ENCODE measurements around the gene SPP2.

Gene SPP2

DNA sequence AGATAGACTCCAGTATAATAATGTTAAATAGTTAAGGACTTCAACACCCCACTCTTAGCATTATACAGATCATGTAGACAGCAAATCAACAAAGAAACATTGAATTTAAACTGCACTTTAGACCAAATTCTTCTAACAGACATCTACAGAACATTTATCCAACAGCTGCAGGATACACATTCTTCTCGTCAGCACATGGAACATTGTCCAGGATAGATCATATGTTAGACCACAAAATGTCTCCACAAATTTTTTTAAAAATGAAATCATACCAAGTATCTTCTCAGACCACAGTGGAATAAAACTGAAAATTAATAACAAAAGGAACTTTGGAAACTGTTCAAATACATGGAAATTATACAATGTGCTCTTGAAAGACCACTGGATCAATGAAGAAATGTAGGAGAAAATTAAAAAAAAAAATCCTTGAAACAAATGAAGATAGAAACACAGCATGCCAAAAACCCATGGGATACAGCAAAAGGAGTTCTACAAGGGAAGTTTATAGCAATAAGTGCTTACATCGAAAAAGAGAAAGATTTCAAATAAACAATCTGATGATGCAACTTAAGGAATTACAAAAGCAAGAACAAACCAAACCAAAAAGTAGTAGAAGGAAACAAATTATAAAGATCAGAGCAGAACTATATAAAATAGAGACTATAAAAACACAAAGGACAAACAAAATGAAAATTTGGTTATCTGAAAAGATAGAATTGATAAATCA lies 12.3 kb upstream of the SPP2 start:
- no peak for DNase-seq (ENCODE audit: low read depth in 2 of 2)

DNA sequence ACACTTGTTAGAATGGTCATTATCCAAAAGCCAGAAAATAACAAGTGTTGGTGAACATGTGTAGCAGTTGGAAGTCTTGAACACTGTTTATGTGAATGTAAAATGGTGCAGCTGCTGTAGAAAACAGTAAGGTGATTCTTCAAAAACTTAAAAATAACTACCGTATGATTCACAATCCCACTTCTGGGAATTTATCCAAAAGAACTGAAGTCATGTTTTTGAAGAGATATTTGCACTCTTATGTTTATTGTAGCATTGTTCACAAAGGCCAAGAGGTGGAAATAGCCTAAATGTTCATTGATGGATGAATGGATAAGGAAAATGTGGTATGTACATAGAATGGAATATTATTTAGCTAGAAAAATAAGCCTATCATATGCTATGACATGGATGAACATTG lies 6.3 kb upstream of the SPP2 start:
- no peak for DNase-seq (ENCODE audit: low read depth in 2 of 2)

DNA sequence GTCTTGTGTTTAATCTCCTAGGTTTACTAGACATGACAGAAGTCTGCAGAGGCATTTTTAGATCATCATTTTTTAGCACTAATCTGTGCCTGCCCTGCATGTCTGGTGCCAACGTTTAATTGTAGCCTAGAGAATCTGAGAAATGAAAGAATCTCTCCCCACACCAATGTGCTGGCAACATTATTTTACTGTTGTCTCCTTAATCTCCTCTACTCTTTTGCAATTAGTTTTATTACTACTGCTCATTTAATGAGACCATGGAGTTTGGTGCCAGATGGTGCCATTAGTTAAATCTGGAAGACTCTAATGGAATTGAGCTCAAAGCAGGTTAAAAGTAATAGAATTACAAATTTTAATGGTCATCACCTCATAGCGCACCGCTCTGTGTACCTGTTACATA lies 4.0 kb upstream of the SPP2 start:
- no peak for DNase-seq (ENCODE audit: low read depth in 2 of 2)

DNA sequence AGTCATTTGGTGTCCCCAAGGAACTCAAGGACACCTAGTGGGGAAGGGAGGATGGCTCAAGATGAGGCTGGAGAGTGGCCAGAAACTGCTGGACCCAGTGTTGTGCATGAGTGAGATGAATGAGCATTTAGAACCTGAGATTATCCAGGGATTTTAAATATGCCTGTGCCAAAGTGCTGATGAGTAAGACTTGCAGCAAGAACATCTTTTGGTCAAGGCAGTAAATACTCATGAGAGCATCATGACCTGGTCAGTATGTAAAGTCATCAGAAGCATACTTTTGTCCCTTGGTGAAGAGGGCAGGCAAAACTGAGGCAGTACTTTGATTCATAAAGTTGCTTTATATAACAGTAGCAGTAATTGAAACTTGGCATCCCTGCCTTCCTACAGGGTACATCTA lies 3.1 kb upstream of the SPP2 start:
- DNase-seq (ENCODE audit: low read depth in 2 of 2): no peak

DNA sequence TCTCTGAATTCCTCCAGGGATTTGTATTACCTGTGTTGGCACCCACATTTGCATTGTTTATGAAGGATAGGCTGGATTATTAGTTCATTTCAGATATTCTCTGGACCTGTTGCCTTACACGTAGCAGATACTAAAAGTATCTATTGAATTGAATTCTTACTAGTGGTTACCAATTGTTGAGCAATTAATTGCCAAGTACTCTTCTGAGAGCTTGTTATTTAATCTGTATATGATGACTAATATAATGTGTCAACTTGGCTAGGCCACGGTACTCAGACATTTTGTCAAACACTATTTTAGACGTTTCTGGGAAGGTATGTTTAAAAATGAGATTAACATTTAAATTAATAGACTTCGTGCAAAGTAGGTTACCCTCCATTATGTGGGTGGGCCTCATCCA lies 2.5 kb upstream of the SPP2 start:
- no peak for DNase-seq (ENCODE audit: low read depth in 2 of 2)

DNA sequence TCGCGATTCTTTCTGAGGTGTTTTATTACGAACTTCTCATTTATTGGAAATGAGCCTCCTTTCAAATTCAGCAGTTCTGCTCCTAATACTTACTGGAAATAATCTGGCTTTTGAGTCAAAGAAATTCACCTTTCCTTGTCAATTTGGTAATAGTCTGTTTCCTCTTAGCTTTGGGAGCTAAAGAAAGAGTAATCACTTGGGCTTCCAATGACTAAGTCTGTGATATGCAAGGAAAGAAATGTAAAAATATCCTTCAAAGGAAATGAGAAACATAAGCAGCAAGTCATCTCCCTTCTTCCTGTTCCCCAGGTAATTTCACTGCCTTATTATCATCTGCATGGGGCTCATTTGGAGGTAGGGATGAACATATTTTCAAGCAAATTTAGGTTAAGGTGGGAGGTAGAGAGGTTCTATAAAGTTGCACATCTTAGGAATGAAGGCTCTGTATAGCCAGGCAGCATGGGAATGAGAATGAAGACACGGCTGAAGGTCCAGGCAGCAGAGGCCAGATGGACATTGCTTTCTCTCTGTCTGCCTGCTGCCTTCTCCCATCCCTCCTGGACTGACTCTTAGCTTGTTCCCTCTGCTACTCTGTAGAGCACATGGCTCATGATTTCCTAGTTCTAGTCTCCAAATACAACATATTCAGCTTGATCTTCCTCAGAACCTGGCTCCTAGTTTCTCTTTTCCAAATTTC lies 1.0 kb downstream of the SPP2 start:
- no peak for DNase-seq (ENCODE audit: low read depth in 2 of 2)

DNA sequence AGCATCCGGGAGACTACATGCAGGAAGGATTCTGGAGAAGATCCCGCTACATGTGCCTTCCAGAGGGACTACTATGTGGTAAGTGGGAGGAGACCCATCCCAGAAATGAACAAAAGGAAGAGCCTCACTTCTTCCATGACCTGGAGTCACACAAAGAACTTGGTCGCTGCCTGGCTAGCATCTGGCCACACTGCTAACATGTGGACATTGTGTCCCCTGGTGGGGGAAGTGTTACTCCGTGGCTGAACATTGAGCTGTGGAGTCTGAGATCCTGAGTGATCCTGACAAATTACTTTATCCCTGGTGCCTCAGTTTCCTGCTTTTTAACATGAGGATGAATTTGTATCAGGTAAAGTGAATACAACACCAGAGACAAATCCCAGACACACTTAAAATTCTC lies 8.4 kb downstream of the SPP2 start:
- no peak for DNase-seq (ENCODE audit: low read depth in 2 of 2)

DNA sequence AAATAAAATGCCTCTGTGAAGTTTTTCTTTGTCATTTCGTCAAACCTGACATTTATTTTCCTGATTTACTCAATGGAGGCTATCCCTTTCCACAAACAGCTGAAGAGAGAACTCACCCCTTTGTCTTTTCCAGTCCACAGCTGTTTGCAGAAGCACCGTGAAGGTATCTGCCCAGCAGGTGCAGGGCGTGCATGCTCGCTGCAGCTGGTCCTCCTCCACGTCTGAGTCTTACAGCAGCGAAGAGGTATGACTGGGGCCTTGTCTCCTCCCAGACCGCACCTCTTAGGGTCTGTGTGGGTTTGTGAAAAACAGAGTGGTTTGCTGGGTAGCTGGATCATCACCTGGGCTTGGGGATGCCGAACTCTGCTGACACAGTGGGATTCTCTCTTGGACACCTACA lies 9.7 kb downstream of the SPP2 start:
- no peak for DNase-seq (ENCODE audit: low read depth in 2 of 2)

DNA sequence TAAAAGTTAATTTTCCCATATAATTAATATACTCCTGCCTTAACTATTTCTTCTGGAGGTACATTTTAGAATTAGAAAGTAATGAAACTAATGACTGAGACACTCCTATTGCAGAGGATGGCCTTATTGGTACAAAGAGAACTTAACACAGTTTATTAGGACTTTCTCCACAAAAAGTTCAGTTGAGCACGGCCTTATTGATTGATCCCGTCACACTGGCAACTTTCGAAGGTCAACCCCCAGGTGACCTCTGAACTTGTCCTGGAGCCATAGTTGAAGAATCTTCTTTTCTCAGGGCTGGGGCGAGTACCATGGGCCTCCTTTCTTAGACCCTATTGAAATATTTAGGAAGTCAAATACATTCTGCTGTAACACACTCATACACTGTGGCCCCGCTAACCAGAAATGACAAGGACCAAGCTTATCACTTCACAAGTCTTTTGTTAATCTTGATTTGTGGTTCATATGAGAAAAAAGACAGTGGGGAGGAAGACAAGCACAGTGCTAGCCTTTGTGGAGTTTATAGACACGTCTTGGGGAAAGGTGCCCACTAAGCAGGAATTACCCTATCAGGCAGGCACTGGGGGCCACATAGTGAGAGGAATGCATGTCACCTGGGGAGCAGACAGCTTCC lies 11.2 kb downstream of the SPP2 start:
- DNase-seq (ENCODE audit: low read depth in 2 of 2): no peak

DNA sequence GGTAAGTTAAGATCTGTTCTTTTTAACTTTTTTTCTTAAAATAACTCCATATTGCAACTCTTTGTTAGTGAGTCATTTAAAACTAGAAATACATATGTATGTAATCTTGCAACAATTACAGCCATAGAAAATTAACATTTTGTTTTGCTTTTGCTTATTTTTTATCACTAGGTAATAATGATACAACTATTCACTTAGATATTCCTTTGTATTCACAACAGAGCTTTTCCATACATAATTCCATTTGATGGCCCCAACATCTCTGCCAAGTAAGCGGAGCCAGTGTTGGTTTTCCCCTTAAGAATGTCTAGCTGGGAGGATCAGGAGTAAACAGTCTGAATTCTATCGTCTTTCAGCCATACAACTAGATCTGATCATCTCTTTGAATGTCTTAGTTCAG lies 16.1 kb downstream of the SPP2 start:
- DNase-seq (ENCODE audit: low read depth in 2 of 2): no peak

DNA sequence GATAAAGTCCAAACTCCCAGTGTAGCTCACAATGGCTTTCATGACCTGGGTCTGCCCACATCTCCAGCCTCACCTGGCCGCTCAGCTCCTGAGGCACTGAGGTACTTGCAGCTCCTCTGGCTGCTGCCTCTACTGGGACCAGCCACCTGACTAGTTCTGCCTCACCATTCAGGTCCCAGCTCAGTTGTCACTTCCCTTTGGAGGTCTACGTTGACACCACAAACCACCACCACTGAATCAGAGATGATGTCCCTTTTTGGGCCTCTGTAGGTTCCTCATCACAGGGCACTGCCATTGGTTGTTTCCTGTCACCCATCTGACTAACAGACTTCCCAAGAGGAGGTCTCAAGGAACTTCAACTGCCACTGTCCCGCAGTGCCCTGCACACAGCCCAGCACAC lies 21.2 kb downstream of the SPP2 start:
- no peak for DNase-seq (ENCODE audit: low read depth in 2 of 2)

DNA sequence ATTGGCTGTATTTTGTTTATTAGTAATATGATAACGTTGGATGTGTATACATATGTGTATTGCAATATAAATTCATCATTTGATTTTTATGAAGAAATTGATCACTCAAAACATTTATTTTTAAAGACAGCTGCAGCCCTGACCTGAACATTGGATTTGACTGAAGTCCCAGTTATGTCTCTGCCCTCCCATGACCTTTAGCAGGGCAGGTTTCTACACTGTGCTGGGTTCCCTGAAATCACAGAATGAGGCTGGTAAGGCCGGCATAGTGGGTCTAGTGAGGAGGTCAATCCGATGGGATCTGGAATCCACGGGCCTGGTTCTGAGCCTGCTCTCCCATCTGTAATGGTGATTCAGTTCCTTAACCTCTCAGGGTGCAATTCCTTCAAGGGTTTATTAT lies 22.0 kb downstream of the SPP2 start:
- DNase-seq (ENCODE audit: low read depth in 2 of 2): no peak

DNA sequence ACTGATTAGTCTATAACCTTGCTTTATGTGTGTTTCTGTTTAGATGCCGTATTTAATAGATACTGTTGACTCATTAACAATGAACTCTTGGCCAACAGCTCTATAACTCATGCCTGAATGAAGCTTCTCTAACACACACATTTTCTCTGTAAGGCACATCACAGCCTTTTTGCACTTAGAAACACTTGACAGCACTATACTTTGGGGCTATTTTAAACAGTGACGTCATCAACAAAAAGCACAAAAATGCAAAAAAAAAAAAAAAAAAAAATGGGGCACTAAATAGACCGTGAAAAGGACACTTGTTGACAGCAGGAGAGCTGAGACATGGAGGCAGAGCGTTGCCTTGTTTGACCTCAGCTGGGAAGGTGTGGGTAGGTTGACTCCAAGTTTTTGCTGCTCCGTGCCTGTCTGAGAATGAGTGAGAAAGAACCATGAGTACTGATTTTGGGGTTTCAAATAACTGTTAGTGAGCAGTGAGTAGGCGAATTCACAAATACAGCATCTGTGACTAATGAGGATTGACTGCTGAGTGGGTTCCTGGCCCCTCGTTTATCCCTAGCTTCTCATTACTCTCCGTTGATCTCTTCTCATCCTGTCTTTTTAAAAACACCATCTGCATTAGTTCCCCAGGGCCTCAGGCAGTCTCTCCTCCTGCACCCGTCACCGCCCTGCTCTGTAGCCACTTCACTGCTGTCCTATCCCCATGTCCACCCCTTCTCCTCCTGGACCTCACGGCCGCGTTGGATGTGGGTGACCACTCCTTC lies 24.4 kb downstream of the SPP2 start:
- DNase-seq (ENCODE audit: low read depth in 2 of 2): no peak

DNA sequence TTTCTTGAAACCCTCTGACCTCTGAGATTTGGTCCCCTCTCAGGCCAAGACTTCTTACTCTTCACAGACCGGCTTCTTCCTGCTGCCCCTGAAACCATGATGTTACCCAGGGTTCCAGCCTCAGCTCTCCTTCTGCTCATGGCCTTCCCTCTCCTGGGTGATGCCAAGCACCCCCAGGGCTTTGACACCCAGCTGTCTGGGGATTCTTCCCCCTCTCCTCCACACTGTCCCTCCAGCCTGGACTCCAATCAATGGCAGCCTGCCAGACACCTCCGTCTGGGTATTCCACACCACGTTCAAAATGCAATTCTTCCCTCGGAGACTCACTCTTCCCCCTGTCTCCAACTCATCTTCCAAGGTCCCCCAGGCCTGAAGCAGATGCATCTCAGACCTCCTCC lies 25.0 kb downstream of the SPP2 start:
- DNase-seq (ENCODE audit: low read depth in 2 of 2): no peak

DNA sequence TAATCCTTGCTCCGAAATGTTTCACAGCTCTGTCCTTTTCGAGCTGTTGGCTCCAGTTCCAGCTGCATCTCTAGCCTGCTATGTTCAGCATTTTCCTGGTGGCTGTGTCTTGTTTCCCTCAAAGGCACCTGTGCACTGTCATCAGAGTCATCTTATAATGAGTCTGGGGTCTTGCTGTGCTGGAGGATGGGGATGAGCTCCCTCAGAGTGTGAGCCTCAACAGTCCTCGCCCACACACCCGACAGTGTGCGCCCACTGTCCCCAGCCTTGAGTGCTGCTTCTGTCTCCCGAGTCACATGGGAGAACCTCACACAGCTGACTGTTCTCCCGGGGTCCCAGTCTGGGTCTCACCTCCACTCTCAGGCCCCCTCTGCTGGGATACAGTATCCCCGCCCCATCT lies 25.4 kb downstream of the SPP2 start:
- DNase-seq (ENCODE audit: low read depth in 2 of 2): no peak

DNA sequence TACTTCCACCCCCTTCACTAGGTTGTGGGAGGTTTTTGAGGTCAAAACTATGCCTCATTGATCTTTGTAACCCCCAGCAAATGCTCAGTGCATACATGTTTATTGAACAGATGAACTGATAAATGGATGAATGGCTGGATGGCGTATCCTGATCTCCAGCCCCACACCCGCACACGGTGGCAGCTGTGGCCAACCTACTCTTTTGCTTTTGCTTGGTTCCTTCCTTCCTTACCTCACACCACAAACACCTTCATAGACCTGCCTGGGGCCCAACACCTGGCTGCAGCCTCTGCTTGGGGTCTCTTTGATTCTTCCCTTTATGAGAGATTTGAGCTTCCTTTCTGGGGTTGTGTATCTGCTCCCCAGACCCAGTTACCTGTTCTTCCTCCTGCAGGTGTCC lies 25.9 kb downstream of the SPP2 start:
- DNase-seq (ENCODE audit: low read depth in 2 of 2): no peak

DNA sequence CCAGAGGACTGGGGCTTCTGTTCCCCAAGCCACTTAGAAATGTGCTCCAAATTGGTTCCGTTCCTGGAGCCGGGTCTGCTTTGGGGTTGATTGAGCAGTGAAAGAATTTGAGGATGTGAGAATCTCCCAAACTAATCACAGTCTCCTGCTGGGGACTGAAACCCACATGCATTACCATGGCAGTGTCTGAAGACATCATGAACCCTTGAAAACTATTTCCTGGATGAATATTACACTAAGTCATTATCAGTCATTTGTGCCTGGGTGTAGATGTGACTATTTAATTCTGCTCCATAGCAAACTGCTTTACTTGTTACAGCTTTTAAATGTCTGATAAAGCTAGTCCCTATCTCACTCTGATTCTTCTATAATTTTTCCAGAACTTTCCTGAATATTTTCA lies 27.6 kb downstream of the SPP2 start:
- no peak for DNase-seq (ENCODE audit: low read depth in 2 of 2)

DNA sequence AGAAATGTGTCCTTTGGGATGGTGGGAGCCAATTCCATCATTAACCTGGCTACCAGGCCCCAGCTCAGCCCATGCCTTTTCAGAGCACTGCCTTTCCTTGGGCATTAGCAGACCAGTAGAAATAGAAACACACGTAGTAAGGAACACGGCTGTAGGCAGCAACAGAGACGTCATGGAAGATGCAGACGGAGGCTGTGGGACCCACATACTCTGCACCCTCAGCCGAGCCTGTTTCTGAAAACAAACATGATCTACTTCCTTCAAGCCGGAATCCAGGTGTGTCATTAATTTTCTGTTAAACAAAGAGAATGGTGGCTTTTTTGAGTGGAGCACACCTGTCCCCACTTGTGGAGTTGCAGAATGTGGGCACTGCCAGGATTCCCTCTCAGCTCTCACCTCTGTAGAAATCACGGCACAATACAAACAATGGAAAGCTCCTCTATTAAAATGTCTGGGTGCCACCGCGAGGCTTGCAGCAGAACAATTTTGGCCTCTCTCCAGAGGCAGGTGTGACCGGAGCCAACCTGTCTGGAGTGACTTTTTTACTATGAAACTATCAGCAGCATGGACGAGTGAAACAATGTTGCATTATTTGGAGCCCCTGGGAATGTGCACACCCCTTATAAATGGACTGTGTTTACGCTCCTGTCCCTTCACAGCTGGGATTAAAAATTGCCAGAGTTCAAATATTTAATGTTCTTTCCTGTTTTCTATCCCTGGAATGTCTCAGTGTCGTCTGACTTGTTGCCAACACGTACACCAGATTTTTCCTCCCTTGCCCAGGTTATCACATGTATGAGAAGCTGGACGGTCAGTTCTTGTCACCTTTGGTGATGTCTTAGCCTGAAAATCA lies 31.7 kb downstream of the SPP2 start:
- no peak for DNase-seq (ENCODE audit: low read depth in 2 of 2)

DNA sequence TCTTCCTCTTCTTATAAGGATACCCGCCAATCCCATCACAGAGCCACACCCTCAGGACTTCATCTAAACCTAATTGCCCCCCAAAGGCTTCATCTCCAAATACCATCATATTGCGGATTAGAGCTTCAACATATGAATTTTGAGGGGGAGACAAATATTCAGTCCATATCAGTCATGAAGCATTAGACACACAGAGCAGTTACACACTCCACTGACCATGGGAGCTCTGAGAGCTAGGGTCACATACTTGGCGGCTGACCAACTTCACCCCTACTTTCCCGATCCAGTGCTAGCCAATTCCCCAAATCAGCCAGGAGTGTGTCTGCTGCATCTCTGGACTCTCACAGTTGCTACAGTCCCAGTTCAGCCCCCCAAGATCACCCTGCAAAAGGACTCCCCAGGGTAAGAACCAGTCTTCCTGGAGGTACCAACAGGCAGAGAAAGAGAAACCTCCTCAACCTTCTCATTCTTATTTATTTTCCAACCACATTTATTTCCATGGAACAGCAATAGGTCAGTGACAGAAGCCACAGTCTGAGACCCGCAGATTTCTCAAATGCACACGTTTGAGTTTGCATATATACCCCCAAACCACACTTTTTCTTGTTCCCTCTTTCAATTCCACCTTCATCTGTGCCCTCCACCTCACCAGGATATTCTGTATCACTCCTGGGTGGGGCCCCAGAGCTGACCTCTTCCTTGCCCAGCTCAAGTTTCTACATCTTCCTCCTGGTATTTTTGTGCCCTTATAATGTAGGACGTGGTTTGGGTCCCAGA lies 33.3 kb downstream of the SPP2 start:
- no peak for DNase-seq (ENCODE audit: low read depth in 2 of 2)

DNA sequence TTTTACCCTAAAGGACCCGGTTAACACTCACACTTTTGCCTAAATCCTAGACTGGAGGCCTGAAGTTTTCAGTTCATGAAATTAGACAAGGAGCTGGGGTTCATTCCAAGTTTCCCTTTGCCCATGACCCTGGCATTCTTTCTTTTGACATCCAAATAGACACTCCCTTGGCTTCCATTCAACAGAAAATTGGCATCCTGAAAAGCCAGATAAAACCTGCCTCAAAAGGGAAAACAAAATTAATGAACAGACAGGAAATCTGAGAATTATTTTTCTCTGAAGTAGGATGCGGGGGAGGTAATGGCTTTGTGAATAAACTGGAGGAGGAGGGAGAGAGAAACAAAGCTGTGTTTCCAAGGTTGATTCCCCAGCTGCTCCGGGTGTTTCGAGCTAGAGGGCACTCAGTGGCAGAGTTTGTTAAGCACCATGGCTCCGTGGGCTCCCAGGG lies 41.0 kb downstream of the SPP2 start:
- no peak for DNase-seq (ENCODE audit: low read depth in 2 of 2)

DNA sequence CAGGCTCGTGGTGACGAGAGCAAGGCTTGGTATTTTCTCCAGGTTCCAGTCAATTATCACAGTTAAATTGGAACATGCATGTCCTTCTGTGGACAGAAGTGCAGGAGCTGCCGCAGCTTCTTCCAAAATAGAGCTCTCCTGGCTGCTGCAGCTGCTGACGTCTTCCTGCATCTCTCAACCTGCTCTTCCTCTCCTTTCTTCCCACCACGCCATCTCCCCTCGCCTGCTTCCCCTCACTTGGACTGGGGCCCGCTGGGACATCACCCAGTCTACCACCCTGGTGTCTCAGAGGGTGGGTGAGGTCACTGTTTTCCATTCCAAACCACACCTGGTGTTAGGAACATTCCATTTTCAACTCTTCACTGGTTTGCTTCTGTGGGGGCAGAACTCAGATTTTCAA lies 41.4 kb downstream of the SPP2 start:
- no peak for DNase-seq (ENCODE audit: low read depth in 2 of 2)
